NT2/D1 (cell line): ENCODE results near the gene OR2L5.

ENCODE experiments used
- SUZ12 ChIP-seq: IDR thresholded peaks from 2 replicates; pipeline ENCODE4 v1.6.1; 2011; ENCODE audit not compliant: insufficient read length, insufficient read depth; ENCODE audit errors: extremely low read depth
- YY1 ChIP-seq: IDR thresholded peaks from 2 replicates; pipeline ENCODE4 v1.6.1; 2011; ENCODE audit not compliant: insufficient read length, insufficient read depth
- ZNF274 ChIP-seq: IDR thresholded peaks from 2 replicates; pipeline ENCODE4 v1.6.1; 2011; ENCODE audit warnings: mild to moderate bottlenecking, low read depth, low read length

DNA sequence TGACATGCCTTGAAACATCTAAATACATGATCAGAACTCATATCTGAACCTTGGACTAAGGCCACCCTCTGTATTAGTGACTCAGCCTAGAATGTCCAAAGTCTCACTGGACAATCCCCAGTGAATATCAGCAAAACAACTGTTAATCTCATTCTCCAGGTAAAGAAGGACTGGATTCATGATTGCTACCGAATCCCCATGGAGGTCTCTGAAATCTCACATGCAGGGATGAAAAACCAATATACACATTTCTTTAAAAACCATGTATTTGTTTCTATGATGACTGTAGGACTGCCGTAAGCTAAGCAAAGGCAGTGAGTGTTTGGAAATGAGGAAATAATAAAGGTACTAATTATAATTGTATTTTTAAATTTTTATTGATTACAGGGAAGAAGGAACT lies 33.1 kb downstream of the OR2L5 start, which contains the start of gene OR2L3:
- TF ChIP-seq YY1 (no peak), SUZ12 (no peak), ZNF274 (no peak)
